Left lobe of liver (tissue), 2 donors: ENCODE results near the gene CYP46A1. TPM values are rescaled to one million over a fixed set of nuclear protein-coding genes. Genes with fewer than 3 reads are reported as not detected.

ENCODE experiments used
- ATAC-seq: fragments of 200-7000 bp; cut with Tn5 transposase; one replicate; pipeline ENCODE4 v1.9.1; 2020; ENCODE audit warnings: mild to moderate bottlenecking, moderate library complexity
- DNase-seq: peaks from one replicate; pipeline ENCODE4 v3.0.0-alpha.2; 2020; ENCODE audit warnings: low spot score
- total RNA-seq: library from RNA; stranded (reverse); gene quantifications from one replicate; pipeline ENCODE4 v1.2.1, GENCODE V29; 2021
- donor health status: DM: no; HTN: no; CAD: no; lungs with moderate emphysema.
- donor health status: DM: no; HTN: yes; CAD: no.

Gene CYP46A1
- total RNA-seq, 1 donor from 2014 or later, result 1.5 TPM

DNA sequence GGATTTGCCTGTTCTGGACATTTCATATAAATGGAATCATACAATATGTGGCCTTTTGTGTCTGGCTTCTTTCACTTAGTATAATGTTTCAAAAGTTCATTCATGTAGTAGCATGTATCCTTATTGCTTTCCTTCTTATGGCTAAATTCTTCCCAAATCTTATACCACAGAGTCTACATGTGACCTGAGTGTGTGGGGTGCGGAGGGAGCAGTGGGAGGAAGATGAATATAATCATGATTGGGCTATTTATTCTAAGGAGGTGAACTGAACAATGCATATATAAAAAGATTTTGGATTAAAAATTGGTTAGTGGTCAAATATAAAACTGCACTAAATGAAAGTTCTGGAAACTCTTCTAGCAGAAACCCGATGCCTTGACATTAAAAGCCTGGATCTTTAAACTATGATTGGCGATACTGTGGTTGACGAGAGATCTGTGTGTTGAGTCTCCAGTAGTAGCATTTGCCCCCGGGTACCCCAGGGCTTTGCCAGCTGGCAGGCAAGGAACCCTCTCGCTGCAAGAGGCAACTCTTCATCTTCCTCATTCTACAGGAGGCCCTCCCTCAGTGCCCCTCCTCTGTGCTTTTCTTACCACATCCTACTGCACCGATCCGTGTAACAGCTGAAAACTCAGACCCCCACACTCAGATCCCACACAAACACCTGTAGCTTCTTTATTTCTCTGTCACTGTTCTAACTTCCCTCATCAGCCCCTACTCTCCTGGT is 2.6 kb downstream of the CYP46A1 start:
- DNase-seq (peak; percentile 32), ATAC-seq (no peak)

DNA sequence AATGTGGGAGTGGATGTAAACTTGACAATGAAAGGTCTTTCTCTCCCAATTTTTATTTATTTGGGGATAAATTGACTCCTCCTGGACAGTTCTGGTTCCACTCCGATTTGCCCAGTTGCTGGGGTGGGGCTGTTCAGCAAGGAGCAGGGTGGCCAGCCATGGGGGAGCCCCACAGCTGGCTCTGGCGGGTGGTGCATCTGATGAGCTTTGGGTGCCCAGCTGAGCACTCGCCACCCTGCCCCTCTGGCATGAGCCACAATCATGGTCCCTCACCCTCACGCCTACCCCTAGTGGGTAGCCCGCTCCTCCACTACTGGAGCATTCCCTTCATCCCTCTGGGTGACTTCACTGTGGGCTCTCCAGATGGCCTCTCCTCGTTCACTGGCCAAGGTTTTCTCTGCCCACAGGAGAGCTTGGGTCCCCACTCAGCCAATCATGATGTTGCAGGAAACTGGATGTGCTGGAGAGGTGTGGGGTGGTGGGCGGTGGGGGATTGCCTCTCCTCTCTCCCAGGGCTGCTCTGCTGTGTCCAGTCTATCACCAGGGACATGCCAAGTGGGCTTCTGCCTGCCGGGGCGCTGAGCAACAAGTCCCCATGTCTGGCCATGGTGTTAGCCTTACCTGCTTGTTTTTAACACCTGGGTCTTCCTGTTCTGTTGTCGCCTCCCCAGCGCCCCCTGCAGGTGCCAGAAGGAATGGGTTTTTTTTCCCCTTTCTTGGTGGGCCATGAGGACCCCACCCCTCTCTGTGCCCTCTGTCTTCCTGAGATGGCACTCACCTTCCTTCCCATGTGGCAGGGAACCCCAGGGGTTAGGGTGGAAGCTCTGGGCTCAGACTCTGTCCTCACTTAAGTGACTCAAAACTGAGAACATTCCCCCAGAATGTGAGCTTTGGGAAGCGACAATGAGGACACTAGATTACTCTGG is 3.4 kb downstream of the CYP46A1 start:
- no peak for ATAC-seq
- peak; percentile 44 for DNase-seq

DNA sequence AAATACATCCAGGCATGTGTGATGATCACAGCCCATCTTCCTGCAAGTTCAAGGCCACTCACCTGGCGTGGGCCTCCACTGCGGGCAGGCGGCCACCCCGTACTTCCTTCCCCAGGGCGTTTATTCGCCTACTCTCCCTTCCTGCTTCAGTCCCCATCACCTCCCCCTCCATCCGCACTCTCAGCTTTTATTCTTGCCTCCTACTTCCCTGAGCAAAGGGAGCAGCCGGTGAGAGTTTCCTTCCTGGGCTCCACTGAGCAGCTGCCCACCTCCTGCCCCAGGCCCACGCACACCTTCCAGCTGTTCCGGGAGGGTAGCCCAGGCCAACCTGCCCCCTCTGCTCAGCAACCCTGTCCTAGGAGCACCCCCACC is 4.1 kb downstream of the CYP46A1 start:
- peak; percentile 35 for DNase-seq
- ATAC-seq, result no peak

DNA sequence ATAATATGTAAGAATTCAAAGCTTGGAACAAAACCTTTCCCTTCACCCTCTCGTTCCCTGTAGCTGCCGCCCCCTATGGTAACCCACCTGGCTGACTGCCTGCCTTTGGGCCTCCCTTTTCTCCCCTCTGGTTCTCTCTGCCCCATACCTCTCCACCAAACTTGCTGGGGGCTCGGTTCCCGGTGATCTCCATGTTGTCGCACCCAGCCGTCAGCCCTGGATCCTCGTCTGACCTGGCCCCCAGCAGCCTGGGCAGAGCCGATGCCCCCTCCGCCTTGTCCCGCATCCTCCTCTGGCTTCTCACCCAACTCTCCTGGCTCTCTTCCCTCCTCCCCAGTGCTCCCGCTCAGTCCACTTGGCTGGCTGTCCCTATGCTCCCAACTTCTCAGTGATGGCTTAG is 4.5 kb downstream of the CYP46A1 start:
- ATAC-seq (no peak), DNase-seq (peak; percentile 28)

DNA sequence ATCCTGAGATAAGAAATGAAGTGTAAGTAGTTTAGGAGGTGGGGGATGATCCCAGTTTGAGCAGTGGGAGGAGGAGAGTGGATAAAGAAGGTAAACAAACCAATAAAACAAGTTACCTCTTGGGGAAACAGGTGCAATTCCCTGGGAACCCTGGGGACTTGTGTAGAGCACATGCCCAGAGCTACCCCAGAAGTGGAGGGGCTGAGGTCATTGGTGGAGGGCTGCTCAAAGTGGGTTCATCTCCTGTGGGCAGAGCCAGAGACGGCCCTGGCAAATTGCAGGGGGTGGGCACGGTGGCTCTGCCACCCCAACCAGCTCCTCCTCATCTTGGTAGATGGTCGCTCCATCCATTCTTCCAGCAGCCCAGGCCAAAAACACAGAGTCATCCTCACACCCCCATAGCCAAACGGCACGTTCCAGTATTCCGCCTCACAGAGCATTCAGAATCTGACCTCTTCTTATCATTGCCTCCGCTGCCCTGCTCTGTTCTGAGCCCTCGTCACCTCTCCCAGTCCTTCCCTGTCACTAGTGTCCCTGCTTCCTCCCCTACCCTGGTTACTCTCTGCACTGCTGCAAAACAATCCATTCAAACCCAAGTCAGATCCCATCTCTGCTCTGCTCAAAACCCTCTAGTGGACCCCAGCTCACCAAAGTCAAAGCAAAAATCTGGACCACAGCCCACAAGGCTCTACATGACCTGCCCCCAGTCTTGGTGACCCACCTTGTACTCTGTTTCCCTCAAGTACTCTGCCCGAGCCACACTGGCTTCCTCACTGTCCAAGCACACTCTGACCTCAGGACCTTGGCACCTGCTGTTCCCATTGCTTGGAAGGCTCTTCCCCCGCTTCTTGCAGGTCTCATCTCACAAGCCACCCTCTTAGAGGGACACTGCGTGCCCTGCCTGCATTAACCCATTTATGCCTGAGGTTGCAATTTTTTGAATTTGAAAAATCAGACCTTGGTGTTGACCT is 5.5 kb downstream of the CYP46A1 start:
- DNase-seq (peak; percentile 40), ATAC-seq (peak; percentile 17)

DNA sequence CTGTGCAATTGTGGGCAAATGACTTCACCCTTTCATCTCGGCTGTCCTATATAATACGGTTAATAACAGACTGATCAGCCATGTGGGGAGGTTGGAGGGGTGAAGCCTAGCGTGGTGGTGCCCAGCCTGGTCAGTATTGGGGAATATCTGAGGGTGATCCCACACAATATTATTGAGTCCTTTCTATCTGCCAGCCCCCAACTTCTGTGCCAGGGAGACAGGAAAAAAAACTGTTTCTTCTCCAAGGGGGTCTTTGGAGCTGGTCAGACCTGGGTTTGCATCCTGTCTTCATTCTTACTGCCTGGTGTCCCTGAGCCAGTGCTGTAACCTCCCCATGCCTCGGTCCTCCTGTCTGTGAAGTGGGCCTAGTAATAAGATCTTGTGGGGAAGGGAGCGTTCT is 6.5 kb downstream of the CYP46A1 start:
- no peak for DNase-seq
- no peak for ATAC-seq

DNA sequence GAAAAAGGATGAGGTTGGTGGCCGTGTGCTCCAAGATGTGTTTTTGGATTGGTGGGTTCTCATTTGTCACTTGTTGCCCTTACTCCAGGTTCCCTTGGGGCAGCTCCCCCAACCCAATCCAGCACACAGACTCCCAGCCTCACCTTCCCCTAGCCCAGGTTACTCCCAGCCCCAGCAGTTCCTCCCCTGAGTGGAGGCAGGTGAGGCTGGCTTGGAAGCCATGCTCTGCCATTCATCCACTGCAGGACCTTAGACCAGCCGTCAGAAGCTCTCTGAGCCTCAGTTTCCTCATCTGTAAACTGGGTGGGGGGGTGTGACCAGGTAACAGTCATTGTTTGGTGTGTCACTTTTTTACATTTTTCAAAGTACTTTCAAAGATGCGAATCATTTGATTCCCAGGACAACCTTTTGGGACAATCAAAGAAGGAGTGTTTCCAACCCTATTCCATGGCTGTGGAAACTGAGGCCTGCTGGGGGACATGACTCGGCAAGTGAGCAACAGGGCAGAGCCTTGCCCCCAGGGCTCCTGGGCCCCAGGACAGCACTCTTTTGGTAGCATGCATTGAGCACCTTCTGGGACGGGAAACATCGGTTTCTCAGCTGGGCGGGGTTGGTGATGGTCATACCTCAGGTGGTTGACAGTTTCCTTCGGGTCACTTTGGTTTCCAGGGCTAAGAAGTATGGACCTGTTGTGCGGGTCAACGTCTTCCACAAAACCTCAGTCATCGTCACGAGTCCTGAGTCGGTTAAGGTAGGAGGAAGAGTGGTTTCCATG is 7.2 kb downstream of the CYP46A1 start:
- no peak for DNase-seq
- ATAC-seq, result no peak

DNA sequence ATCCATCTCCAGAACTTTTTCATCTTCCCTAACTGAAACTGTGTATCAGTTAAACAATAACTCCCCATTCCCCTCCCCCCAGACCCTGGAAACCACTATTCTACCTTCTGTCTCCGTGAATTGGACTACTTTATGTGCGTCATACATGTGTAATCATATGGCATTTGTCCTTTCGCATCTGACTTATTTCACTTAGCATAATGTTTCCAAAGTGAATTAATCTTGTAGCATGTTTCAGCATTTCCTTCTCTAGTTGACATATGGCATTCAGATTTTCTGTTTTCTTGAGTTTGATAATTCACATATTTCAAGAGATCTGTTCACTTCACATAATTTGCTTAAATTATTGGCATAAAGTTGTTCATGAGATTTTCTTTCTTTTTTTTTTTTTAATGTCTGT is 9.8 kb downstream of the CYP46A1 start:
- DNase-seq, result no peak
- no peak for ATAC-seq

DNA sequence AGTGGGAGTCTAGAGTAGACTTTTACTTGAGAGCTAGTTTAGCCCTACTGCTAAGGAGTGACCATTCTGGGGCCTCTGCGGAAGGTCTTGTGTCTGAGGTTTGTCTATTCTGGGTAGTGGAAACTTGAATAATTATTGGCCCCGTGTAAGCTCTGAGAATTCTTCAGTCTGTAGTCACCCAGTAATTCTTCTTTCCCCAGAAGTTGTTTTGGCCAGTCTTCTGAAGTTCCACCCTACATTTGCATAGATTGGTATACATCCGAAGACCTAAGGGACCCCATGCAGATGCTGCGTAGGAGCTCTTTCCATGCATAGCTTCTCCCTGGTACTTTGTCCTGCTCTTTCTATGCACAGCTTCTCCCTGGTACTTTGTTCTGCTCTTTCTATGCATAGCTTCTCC is 12.8 kb downstream of the CYP46A1 start:
- peak; percentile 1 for DNase-seq
- ATAC-seq, result no peak

DNA sequence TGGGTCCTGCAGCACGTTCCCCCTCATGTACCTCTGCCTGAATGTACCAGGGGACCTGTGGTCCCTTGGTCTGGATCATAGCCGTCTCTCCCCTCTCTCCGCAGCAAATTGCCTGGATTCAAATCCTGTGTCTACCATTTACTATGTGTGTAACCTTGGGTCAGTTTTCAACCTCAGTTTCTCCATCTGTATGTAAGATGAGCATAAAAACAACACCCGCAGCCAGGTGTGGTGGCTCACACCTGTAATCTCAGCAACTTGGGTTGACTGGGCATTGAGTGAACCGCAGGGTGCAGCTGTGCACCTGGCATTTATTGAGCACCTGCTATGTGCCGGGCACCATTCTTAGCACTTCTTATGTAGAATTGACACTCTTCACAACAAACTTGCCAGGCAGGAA is 14.1 kb downstream of the CYP46A1 start:
- ATAC-seq (no peak), DNase-seq (peak; percentile 10)

DNA sequence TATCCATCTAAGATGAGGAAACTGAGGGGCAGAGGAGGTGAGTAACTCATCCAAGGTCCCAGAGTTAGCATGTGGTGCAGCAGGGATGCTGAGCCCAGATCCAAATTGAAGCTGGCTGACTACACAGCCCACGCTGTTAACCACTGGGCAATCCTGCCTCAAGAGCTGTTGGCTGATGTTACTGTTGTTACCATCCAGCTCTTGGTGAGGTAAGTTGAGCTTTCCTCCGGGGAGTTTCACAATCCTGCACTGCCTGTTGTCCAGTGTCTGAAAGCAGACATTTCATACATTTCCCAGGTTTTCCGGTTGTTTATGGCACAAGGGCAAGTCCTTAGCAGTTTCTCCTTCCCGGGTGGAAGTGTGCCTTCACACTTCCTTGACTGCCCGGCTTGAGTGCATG is 14.5 kb downstream of the CYP46A1 start:
- ATAC-seq (no peak), DNase-seq (peak; percentile 12)

DNA sequence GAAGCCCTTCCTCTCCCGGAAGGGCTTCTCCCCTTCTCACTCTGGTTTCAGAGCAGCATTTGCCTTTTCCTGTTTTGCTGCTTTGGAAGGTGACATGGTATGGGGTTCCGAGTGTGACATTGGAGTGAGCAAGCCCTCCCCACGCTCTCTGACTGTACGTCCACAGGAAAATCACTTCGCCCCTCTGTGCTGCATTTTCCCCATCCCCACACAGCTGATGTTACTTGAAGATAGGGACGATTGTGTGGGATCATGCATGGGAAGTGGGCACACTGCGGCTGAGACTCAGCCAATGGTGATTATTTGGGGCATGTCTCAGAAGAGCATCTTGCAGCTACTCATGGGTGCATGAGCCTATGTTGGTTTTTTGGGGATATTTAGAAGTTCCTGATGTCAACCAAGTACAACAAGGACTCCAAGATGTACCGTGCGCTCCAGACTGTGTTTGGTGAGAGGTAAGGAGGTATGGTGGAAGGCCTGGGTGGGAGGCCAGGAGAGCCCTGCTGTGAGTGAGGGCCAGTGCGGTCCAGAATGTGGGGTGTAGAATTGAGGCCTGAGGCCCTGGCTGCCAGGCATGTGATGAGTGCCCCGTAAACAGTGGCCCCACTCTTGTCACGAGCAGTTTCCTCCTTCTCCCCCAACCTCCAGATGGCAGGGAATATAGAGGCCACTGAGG is 15.1 kb downstream of the CYP46A1 start:
- DNase-seq (peak; percentile 36), ATAC-seq (no peak)

DNA sequence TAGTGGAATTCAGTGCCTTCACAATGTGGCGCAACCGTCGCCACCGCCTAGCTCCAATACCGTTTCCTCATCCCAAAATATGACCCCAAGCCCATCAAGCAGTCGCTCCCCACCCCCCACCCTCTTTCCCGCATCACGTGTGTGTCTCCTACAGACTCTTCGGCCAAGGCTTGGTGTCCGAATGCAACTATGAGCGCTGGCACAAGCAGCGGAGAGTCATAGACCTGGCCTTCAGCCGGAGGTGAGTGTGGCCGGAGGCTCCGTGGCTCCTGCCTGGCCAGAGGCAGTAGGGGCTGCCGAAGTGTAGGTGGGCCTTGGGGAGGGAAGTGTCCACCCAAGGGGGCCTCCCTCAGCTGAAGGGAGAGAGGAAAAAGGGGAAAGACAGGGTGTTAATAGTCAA is 15.8 kb downstream of the CYP46A1 start:
- DNase-seq (peak; percentile 12), ATAC-seq (no peak)

DNA sequence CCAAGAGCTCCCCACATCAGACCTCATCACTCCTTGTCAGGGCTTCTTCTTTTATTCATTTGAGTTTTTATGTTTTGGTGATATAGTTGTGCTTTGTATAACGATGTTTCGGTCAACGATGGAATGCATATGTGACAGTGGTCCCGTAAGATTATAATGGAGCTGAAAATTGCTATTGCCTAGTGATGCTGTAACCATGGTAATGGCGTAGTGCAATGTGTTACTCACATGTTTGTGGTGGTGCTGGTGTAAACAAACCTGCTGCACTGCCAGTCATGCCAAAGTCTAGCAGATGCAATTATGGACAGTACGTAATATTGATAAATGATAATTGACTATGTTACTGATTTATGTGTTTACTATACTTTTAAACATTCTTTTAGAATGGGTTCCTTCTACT is 16.3 kb downstream of the CYP46A1 start:
- peak; percentile 6 for DNase-seq
- no peak for ATAC-seq

DNA sequence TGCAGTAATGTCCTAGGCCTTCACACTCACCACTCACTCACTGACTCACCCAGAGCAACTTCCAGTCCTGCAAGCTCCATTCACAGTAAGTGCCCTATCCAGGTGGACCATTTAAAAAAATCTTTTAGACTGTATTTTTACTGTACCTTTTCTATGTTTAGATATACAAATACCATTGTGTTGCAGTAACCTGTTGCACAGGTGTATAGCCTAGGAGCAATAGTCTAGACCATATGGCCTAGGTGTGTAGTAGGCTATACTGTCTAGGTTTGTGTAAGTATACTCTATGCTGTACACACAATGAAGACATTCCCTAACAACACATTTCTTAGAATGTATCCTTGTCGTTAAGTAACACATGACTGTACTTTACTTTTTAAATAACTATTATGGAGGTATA is 17.2 kb downstream of the CYP46A1 start:
- ATAC-seq (no peak), DNase-seq (no peak)

DNA sequence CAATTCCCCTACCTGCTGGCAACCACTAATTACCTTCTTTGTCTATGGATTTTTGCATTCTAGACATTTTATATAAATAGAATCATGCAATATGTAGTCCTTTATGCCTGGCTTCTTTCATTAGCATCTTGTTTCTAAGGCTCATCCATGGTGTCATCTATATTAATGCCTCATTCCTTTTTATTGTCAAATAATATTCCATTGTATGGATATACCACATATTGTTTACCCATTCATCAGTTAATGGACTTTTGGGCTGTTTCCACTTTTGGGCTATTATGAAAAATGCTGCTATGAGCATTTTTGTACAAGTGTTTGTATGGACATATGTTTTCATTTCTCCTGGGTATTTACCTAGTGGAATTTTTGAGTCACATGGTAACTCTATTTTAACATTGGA is 18.0 kb downstream of the CYP46A1 start:
- DNase-seq (no peak), ATAC-seq (no peak)

DNA sequence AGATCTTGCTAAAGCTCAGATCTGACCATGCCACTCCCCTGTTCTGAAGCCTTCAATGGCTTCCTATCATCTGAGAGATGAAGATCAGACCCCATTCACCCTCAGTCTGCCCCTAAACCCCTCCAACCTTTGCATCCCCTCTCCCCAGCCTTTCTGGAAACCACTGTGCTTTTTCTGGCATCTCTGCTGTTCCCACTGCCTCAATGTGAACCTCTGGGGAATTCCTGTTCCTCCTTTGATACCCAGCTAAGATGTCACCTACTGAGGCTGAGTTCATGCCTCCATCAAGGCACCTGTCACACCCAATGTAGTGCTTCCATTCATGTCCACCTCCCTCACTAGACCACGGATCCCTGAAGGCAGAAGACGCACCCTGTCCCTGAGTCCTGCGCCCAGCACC is 19.3 kb downstream of the CYP46A1 start:
- DNase-seq, result peak; percentile 14
- no peak for ATAC-seq

DNA sequence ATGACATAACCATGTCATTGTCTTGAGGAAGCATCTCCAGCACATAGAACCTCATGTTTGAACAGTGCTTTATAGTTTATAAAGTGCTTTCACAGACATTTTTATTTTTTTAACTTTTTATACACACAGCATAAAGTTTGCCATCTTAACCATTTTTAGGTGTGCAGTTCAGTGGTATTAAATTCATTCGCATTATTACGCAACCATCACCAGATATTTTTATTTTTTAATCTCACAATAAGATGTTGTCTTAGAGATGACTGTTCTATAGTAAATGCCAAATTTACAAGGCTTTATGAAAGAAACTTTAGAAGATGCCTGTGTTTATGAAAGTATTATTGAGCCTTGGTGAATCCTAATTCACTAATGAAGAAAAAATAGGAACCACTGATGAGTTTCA is 19.9 kb downstream of the CYP46A1 start:
- ATAC-seq, result no peak

DNA sequence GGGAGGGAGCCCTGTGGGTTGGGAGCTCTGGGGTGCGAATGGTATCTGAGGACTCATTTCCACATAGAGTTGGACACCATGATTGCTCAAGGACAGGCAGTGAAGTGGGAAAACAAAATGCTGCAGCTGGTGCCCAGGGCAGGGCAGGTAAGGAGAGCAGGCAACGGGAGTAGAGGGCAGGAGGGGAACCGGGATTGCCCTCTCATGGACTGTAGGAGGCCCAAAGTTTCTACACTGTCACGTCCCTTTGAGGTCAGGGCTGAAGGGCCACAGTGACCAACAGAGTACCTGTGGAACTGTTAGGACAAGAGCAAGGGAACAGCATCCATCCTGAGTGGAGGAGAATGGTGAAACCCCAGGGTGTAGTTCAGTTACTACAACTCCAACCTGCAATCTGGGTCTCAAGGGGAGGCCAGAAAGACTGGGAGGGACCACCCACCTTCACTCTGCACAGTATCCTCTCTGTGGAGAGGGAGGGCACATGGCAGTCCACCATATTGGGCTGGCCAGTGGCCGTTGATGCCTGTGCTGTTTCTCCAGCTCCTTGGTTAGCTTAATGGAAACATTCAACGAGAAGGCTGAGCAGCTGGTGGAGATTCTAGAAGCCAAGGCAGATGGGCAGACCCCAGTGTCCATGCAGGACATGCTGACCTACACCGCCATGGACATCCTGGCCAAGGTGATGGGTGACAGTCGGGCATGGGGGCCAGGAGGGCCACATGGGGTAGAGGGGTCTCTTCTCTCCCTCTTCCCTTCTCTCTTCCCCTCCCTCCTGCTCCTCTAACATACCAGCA is 22.2 kb downstream of the CYP46A1 start:
- DNase-seq (peak; percentile 23), ATAC-seq (no peak)

More for the DNA sequence above, 19.9 kb downstream of the CYP46A1 start:
- no peak for DNase-seq
